Astrocyte (in vitro differentiated cells and primary cell): Measurements from ENCODE around the gene HDDC2.

Experiments
- EZH2 ChIP-seq: IDR thresholded peaks from 2 replicates; pipeline ENCODE4 v1.6.1; 2012; ENCODE audit warnings: mild to moderate bottlenecking, low read length, inconsistent platforms; ENCODE audit not compliant: insufficient read depth
- TF ChIP-seq, protein P1 (sequence below): IDR thresholded peaks from 2 replicates; pipeline ENCODE4 v1.5.1; 2011; ENCODE audit warnings: low read depth, mild to moderate bottlenecking, inconsistent platforms, low read length, moderate library complexity; ENCODE audit not compliant: insufficient read depth

DNA sequence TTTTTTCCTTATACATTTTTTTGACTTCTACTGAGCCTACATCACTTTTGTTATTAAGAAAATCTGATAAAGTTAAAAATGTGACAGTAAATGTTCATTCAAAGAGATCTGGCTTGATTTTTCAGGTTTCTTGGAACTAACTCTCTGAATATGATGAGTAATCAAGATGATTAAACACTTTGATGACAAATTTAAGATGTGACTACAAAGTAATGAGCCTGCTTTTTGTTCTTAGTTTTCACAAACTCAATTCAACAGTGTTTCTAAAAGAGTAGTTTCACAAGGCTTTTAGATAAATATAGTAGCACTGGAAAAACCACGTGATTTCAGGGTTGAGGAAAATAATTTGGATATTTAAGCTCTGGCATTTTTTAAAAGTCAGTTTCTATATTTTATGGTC lies 37.9 kb upstream of the HDDC2 start:
- TF ChIP-seq, protein P1, sequence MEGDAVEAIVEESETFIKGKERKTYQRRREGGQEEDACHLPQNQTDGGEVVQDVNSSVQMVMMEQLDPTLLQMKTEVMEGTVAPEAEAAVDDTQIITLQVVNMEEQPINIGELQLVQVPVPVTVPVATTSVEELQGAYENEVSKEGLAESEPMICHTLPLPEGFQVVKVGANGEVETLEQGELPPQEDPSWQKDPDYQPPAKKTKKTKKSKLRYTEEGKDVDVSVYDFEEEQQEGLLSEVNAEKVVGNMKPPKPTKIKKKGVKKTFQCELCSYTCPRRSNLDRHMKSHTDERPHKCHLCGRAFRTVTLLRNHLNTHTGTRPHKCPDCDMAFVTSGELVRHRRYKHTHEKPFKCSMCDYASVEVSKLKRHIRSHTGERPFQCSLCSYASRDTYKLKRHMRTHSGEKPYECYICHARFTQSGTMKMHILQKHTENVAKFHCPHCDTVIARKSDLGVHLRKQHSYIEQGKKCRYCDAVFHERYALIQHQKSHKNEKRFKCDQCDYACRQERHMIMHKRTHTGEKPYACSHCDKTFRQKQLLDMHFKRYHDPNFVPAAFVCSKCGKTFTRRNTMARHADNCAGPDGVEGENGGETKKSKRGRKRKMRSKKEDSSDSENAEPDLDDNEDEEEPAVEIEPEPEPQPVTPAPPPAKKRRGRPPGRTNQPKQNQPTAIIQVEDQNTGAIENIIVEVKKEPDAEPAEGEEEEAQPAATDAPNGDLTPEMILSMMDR = no peak
- TF ChIP-seq EZH2 = no peak
